ENCODE data around the gene SLC43A1.

- TF ChIP-seq CTCF (conservative IDR thresholded peaks at IDR 0.05) (no peak), ZFX (IDR thresholded peaks at IDR 0.05) (no peak)
Measured at GRCh38 chr11:57545883-57546282, 30.4 kb upstream of the SLC43A1 start.

Data from C4-2B (cell line).